ENCODE data around the gene ATXN7L1. TPM values are rescaled to one million over a fixed set of nuclear protein-coding genes. Genes with fewer than 3 reads are reported as not detected.

Gene ATXN7L1
- total RNA-seq, 2 experiments from 2014 or later, result 11.2 to 16.9 TPM

DNA sequence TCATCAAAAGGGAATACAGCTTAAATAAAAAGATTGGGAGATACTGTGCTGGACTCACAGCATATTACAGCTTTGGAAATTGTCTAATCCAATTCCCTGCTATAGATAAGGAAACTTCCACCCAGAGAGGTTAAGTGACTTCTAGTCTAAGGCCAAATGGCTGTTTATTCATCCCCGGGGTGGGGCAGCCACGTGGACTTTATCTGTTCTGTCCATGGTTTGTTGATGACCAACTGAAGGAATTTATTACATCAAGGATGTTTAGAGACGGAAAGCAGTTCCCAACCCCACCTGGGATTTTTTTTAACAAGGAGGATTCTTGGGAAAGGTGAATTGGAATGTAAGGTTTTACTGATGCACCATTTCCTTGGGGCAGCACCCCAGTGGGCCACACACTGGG lies 88.6 kb downstream of the ATXN7L1 start:
- DNase-seq (no peak), ATAC-seq (no peak)
- ChIA-PET POLR2A (no interaction called here), CTCF (interaction anchor here (3.0 kb wide), 1 partner anchor 8 kb away, joined by 14 read pairs; no protein-coding TSS in a partner anchor)
- Mint-ChIP-seq H3K27me3 (no peaks in the 10 kb centered on the region), H3K4me1 (peaks cover 8% of the 10 kb centered on the region), H3K9me3 (ENCODE audit: low read depth) (no peaks in the 10 kb centered on the region), H3K27ac (no peak overlapping the region), H3K4me3 (no peak overlapping the region), H3K36me3 (ENCODE audit: low read depth) (no peaks in the 10 kb centered on the region)
- intact Hi-C loops (cut with DNase I, micrococcal nuclease), result no loop called here

DNA sequence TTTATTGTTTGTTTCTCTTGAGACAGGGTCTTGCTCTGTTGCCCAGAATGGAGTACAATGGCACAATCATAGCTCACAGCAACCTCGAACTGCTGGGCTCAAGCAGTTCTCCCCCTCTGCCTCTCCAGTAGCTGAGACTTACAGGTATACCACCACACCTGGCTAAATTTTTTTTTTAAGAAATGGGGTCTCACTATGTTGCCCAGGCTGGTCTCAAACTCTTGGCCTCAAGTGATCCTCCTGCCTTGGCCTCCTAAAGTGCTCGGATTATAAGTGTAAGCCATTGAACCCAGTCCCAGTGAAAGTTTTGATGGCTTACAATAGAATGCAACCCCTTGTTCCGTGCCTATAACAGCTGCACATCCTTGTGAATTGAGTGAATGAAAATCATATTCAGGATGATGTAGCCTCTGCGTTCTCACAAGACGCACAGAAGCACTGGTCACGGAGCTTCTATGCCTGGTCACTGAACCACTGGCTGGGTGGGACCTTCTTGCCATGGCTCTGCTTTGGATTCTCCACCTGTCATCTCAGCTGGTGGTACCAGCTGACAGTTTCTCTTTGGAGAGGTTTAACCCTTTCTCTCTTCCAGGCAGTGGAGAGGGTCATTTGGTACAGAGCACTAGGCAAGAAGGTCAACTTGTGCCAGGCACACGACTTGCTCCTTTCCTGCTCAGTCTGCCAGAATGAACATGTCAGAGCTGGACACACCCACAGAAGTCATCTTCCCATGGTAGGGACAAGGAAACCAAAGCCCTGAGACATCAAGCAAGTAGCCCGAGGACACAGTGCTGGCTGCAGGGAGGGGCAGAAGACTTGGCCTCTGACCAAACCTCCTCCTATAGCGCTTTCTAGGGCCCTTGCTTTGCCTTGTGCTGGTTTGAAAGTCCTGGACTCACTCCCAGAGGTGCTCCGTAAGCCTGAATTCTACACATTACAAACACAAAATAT lies 89.6 kb downstream of the ATXN7L1 start:
- Mint-ChIP-seq H3K27me3 (no peaks in the 10 kb centered on the region), H3K27ac (no peak overlapping the region), H3K36me3 (ENCODE audit: low read depth) (no peaks in the 10 kb centered on the region), H3K4me3 (no peak overlapping the region), H3K4me1 (peaks cover 12% of the 10 kb centered on the region), H3K9me3 (ENCODE audit: low read depth) (no peaks in the 10 kb centered on the region)
- DNase-seq (no peak), ATAC-seq (no peak)
- intact Hi-C loops (cut with DNase I, micrococcal nuclease), result no loop called here
- POLR2A ChIA-PET, result no interaction called here
- CTCF ChIA-PET, result interaction anchor here (0.9 to 3.0 kb wide), 5 partner anchors 9 to 91 kb away, joined by 3 to 14 read pairs (median 3); no protein-coding TSS in a partner anchor

DNA sequence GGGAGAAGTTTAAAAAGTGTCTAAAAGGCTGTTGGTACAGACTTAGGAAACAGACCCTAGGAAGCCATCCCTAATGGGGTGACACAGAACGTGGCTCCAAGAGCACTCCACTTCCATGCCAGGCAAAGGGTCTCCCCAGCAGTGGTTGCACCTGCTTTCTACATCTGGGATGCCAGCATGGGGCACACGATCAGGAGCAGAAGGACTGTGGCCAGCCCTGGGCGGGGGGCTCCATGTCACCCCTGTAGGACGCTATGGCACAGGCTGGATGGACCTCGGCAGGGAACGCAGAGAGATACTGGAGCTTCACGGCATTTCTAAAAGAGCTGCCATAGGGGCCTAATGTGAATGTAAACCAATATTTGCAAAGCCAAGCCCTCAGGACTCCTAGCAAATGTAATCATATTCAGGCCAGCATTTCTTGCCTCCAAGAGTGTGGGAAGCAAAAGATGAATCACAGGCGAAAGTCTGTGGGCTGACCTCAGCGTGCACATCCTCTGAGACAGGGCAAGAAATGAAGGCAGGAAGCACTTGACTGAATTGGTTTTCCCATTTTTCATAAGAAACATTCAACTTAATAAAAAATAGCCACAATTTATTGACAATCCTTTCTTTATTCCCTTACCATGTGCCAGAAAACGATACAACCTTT lies 93.9 kb downstream of the ATXN7L1 start:
- DNase-seq, result peak; percentile 73
- Mint-ChIP-seq H3K9me3 (ENCODE audit: low read depth) (no peaks in the 10 kb centered on the region), H3K36me3 (ENCODE audit: low read depth) (no peaks in the 10 kb centered on the region), H3K27ac (no peak overlapping the region), H3K27me3 (no peaks in the 10 kb centered on the region), H3K4me3 (no peak overlapping the region), H3K4me1 (peaks cover 12% of the 10 kb centered on the region)
- ATAC-seq, result peak; percentile 96
- POLR2A ChIA-PET, result no interaction called here
- CTCF ChIA-PET, result interaction anchor here (0.7 to 1.3 kb wide), 2 partner anchors 12 to 166 kb away, joined by 4 read pairs; no protein-coding TSS in a partner anchor
- intact Hi-C loops (cut with DNase I, micrococcal nuclease), result loop anchor here (2.0 kb wide), 2 partner anchors 24 to 26 kb away; no protein-coding TSS in a partner anchor

DNA sequence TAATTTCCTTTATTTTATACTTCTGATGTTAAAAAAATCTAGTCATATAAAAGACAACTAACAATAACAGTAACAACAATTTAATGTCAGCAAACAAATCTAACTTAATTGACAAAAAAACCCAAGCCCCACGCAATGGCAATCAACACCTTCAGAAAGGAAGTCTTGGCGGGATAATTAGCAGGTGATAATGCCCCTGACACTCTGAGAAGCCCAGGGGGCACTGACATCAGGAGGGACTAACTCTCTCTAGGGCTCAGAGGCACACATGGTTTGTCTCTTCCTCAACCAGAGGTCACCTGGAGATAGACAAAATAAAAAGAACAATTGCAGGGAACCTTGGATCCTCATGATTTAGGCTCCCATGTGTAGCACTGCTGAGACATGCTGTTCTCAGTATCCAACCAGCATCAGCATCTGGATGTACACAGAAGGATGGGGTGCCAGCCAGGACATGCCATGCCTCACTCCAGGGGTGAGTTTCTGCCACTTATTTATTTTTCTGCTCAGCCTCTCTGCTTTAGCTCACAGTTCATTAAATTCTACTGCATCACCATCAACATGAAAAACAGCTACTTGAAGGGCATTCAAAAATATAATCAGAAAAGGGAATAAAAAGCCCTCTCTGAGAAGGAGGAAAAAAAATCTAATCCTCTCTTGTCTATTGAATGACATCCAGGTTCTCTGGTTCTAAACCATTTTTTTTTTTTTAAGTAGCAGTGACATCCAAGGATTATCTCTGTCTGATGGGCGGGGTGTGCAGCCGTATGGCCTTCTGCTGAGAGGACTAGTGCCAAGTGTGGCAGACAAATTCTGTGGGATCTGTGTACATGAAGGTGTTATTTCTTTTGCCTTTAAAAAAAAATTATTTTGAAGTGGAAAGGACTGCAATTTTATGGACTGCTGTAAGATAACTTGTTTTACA lies 96.3 kb downstream of the ATXN7L1 start:
- intact Hi-C loops (cut with DNase I, micrococcal nuclease), result no loop called here
- ATAC-seq (no peak), DNase-seq (no peak)
- Mint-ChIP-seq H3K4me1 (peaks cover 12% of the 10 kb centered on the region), H3K36me3 (ENCODE audit: low read depth) (no peaks in the 10 kb centered on the region), H3K27me3 (no peaks in the 10 kb centered on the region), H3K27ac (no peak overlapping the region), H3K4me3 (no peak overlapping the region), H3K9me3 (ENCODE audit: low read depth) (no peaks in the 10 kb centered on the region)
- POLR2A ChIA-PET, result no interaction called here
- CTCF ChIA-PET, result no interaction called here

DNA sequence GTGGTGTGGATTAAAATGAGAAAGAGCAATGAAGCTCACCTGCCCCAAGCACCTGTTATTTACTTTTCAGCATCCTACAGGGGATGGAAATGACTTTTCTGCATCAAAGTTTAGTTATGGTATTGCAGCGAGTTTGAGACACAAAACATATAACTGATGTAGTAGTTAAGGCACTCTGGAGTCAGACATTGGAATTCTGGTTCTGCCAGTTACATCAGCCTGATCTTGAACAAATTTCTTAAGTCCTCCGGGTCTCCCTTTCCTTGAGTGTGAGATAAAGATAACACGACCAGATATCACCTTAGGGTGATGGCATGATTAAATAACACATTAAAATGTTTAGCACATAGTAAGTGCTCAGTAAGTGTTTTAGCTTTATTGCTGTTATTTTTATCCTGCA lies 97.4 kb downstream of the ATXN7L1 start:
- Mint-ChIP-seq H3K36me3 (ENCODE audit: low read depth) (no peaks in the 10 kb centered on the region), H3K27ac (no peak overlapping the region), H3K9me3 (ENCODE audit: low read depth) (no peaks in the 10 kb centered on the region), H3K4me3 (no peak overlapping the region), H3K4me1 (peaks cover 12% of the 10 kb centered on the region), H3K27me3 (no peaks in the 10 kb centered on the region)
- POLR2A ChIA-PET, result no interaction called here
- intact Hi-C loops (cut with DNase I, micrococcal nuclease), result no loop called here
- ATAC-seq (no peak), DNase-seq (no peak)
- CTCF ChIA-PET, result interaction anchor here (0.5 kb wide), 1 partner anchor 121 kb away, joined by 3 read pairs; no protein-coding TSS in a partner anchor

DNA sequence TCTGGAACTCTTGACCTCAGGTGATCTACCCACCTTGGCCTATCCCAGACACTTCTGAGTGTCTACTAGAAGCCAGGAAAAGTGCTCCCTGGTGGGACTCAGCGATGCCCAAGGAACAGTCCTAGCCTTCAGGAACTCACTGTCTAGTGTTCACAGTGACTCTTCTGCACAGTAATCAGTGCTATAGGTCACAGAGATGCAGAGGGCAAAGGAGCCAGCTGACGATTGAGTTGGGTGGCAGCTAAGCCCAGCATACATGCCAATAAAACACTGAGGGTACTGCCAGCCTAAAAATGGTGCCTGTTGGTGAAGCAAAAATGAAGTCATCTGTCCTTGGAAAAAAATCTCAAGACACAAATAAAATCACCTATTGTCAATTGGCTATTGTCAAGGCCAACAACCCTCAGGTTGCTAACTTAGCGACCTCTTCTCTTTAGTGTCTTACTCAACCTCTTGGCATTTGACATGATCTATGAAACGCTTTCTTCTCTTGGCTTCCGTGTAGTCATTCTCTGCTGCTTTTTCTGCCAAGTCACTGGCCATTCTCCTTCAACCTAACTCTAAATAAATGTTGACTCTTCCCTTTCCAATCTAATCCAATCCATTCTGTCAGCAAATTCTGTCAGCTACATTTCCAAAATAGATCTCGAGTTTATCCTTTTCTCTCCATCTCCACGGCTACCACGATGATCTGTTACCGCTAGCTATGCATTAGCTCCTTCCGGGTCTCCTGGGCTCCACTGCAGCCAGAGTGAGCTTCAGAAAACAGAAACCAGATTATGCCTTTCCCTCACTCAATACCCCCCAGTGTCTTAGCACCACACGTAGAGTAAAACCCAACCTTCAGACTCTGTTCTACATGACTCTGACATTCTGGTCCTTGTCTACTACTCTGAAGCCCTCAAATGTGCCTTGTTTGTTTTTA lies 99.2 kb downstream of the ATXN7L1 start:
- Mint-ChIP-seq H3K4me1 (peaks cover under 1% of the 10 kb centered on the region), H3K4me3 (no peak overlapping the region), H3K27ac (no peak overlapping the region), H3K9me3 (ENCODE audit: low read depth) (no peaks in the 10 kb centered on the region), H3K27me3 (no peaks in the 10 kb centered on the region), H3K36me3 (ENCODE audit: low read depth) (no peaks in the 10 kb centered on the region)
- intact Hi-C loops (cut with DNase I, micrococcal nuclease), result no loop called here
- POLR2A ChIA-PET, result no interaction called here
- DNase-seq, result no peak
- no peak for ATAC-seq
- CTCF ChIA-PET, result interaction anchor here (0.6 to 1.3 kb wide), 5 partner anchors 12 to 642 kb away, joined by 3 to 4 read pairs (median 3); no protein-coding TSS in a partner anchor

DNA sequence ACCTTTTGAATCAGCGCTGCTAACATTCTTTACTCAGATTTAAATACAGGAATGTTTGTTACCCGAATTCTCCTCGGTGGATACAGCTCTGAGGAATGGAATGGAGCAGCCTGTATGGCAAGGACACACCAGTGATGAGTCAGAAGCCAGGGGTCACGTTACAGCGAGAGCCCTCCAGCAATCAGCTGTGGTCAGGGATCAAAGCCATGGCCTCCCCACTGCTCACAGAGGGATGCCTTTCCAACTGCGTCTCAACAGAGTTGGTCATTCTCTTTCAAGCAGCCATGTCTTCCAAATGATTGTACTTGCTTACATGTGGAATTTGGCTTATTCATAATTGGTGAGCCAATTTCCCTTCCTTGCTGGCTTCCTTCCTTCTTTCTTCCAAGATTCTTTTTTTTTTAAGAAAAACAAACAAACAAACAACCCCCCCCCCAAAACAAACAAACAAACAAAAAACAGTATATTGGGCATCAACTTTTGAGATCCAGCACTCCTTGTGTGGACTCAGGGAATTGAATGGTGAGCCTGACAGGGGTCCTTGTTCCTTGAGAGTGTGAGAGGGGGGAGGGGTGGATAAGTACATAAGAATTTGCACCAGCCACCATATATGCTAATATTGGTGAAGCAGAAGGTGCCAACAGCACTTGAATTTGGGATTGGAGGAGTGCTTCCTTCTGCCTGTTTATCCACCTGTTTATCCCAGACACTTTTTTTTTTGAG lies 100.2 kb downstream of the ATXN7L1 start:
- DNase-seq (no peak), ATAC-seq (no peak)
- ChIA-PET CTCF (interaction anchor here (0.7 to 1.3 kb wide), 4 partner anchors 74 to 625 kb away, joined by 3 to 4 read pairs (median 4); no protein-coding TSS in a partner anchor), POLR2A (no interaction called here)
- H3K36me3 Mint-ChIP-seq (ENCODE audit: low read depth), result no peaks in the 10 kb centered on the region
- no peak overlapping the region for H3K4me3 Mint-ChIP-seq
- no peak overlapping the region for H3K27ac Mint-ChIP-seq
- H3K27me3 Mint-ChIP-seq, result no peaks in the 10 kb centered on the region
- no peaks in the 10 kb centered on the region for H3K9me3 Mint-ChIP-seq (ENCODE audit: low read depth)
- H3K4me1 Mint-ChIP-seq, result no peaks in the 10 kb centered on the region
- intact Hi-C loops (cut with DNase I, micrococcal nuclease), result no loop called here

DNA sequence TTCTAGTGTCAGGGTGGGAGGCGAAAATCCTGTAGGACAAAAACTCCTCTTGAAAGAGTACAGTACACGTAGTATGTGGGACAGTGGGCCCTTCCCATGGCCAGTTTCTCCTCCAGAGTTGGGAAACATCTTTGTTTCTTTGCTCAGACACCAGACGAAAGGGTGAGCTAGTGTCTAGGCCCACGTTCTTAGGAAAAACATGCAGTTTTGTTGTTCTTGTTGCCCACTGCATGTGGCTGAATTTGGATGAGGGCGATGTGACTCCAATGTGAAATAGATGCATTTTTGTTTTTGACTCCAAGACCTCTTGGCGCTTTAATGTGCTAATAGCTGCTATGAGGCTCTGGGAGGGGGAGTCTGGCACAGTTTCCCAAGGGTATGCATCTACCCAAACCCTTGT lies 100.8 kb downstream of the ATXN7L1 start:
- Mint-ChIP-seq H3K9me3 (ENCODE audit: low read depth) (no peaks in the 10 kb centered on the region), H3K27me3 (no peaks in the 10 kb centered on the region), H3K4me1 (peaks cover 1% of the 10 kb centered on the region), H3K4me3 (no peak overlapping the region), H3K27ac (no peak overlapping the region), H3K36me3 (ENCODE audit: low read depth) (no peaks in the 10 kb centered on the region)
- DNase-seq, result no peak
- ChIA-PET POLR2A (no interaction called here), CTCF (interaction anchor here (0.7 to 1.3 kb wide), 4 partner anchors 75 to 624 kb away, joined by 3 to 4 read pairs (median 4); no protein-coding TSS in a partner anchor)
- intact Hi-C loops (cut with DNase I, micrococcal nuclease), result no loop called here
- ATAC-seq, result no peak

DNA sequence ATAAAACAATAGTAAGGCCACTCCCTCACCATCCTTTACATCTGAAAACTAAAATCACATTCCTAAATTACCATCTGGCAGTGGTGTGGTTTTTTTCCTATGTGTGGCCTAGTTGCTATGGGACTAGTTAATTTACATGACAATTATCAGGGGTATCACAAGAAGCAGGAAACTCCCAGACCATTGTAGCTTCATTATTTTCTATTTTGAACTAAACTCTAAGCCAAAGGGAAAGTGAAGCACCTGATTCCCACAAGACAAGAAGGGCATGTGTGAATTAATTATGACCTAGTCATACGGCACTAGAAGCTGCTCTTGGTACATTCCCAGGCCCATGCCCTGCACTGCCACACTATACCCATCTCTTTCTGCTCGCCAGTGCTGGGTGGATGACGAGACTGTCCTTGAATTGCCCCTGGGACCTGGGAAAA lies 103.4 kb downstream of the ATXN7L1 start:
- no peak for DNase-seq
- CTCF ChIA-PET, result interaction anchor here (1.1 kb wide), 1 partner anchor 224 kb away, joined by 3 read pairs; no protein-coding TSS in a partner anchor
- no peak overlapping the region for H3K27ac Mint-ChIP-seq
- POLR2A ChIA-PET, result no interaction called here
- intact Hi-C loops (cut with DNase I, micrococcal nuclease), result no loop called here
- H3K36me3 Mint-ChIP-seq (ENCODE audit: low read depth), result peaks cover 3% of the 10 kb centered on the region
- H3K4me3 Mint-ChIP-seq, result no peak overlapping the region
- H3K27me3 Mint-ChIP-seq, result no peaks in the 10 kb centered on the region
- no peak for ATAC-seq
- no peaks in the 10 kb centered on the region for H3K9me3 Mint-ChIP-seq (ENCODE audit: low read depth)
- H3K4me1 Mint-ChIP-seq, result peaks cover 16% of the 10 kb centered on the region

Measured in activated CD4-positive, alpha-beta T cell treated with anti-CD3 and anti-CD28 coated beads for 36 hours (primary cell).